ENCODE measurements around the gene SFTA2.
"Not testable (repeated sequence)": the region's sequence is repeated elsewhere in the genome, so short reads cannot be mapped to it uniquely, and the experiment has no call there.

SFTA2 gene

GRCh38 chr6:30942338-30943060 is 10.5 kb upstream of the SFTA2 start:
- no peak for DNase-seq

DNA sequence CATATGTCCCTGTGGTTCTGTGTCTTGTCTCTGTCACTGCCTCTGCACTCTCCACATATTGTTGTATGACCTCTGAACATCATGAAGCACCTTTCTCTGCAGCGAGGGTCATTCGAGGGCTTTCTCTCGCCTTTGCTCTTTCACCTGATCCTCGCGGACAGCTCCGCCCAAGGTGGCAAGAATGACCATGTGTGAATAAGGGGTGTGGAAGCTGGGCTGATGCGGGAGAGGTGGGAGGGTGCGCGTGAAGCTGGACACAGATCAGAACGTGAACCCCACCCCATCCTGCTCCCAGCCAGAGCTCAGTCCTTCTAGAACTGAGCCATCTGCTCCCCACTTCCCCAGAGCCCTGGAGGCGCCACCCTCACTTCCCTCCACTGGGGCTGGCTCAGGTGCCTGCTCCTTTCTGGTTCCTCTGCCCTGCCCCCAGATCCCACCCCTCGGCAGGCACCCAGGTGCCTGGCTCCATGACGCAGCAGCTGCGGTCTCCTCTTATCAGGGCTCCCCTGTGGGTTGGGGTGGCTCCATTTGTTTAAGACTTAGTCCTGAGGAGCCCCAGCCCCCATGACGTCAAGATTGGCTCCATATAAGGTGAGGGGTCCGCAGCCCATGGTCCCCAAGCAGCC is 8.5 kb upstream of the SFTA2 start, which contains the start of gene MUCL3:
TSS of gene MUCL3 (plus strand) at position 613 of the 626 bp plus-strand sequence. CDS start 27 bp downstream, outside the sequence.
- no peak for DNase-seq

DNA sequence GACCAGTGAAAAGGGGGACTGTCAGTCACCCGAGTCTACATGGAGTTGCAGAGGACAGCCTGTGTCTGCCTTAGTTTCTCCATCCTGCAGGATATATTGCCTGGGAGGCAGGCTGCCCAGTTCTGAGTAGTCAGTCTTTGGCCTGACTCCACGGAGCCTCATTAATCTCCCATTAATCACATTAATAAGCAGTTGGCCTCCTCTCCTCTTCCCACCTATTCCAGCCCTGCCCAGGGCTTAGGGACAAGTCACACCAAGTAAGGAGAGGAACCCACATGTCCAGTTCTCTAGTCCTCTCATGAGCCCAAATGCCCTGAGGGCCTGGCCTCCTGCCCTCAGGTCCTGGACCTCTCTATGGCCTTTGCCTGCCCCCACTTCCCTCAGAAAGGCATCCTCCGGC is 7.5 kb upstream of the SFTA2 start:
- no peak for DNase-seq

DNA sequence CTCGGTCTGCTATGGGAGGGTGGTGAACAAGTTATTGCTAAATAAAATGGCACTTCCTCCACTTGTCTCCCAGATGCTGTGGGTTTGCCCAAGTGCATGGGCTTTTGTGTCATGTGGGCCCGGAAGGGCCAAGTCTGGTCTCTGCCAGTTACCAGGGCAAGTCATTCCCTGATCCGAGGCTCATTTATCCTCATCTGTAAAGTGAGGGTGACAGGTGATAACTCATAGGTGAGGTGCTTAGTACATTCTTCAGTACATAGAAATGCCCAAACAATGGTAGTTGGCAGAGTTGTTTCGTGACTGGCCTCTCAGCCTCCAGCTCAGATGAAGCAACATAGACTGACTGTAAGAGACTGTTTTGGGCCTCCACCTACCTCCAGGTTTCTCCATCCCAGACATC is 6.8 kb upstream of the SFTA2 start:
- DNase-seq, result no peak

DNA sequence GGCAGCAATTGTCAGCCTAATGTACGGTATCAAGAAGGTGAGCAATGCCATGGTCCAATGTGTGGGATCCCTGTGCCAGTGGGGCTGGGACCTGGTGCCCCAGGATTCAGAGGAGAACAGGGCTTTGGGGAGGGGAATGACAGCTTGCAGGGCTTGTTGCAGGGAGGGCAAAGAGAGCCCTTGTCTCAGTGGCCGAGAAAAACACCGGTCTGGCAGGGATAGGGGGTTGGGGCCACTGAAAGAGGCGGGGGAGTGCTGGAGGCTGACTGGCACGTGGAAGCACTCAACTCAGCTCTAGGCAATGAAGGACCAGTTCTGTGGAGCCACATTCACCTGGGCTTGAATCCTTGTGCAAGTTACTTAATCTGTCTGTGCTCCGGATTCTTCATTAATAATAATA is 5.3 kb upstream of the SFTA2 start:
- no peak for DNase-seq

DNA sequence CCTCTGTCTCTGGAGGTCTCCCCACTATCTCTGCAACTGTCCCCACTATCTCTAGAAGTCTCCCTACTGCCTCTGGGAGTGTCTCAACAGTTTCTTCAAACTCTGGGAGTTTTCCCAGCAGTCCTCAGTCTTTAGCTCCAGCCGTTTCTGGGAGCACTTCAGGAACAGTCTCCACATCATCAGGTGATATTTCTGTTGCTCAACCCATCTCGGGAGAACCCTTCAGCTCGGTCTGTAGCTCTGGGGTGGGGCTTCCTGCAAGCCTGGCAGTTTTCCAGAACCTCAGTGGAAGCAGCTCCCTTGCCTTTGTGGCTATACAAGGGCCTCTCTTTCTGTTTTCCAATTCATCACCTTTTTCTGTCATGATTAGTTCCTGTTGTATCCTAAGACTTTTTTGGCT is 3.0 kb upstream of the SFTA2 start:
- no peak for DNase-seq

DNA sequence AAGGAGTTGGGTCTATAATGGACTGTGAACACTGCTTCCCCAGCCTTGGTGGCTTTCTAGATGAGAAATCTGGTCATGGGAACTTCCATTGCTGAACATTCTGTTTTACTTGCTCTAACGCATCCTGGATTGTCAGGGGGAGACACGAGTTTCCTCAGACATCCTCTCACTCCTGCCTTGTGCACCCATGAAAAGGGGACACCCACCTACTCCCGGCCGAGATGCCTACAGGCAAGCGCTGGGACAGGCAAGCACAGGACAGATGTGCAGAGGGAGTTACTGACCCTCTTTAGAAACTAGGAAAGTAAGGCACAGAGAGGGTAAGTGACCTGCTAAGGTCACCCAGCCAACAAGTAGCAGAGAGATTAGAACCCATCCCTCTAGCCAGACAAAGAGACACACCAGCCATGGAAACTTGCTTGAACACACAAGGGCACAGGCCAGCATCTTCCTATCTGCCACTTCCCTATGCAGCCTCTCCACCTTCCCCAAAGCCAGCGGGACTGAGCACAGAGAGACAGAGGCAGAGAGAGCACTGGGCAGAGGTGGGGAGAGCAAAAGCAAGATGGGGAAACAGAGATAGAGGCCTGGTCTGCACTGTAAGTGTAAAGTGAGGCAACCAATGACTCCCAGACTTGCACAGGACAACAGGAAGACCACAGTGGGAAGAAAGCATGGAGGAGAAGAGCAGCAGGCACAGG is 845 bp upstream of the SFTA2 start:
- DNase-seq, result no peak

- no peak for DNase-seq
These were observed 698 bp downstream of the SFTA2 start for GRCh38 chr6:30931272-30931671.

GRCh38 chr6:30930506-30930905 is 1.5 kb downstream of the SFTA2 start:
- no peak for DNase-seq

GRCh38 chr6:30928677-30929076 is 3.3 kb downstream of the SFTA2 start:
- DNase-seq, result no peak

GRCh38 chr6:30927080-30927479 is 4.9 kb downstream of the SFTA2 start:
- not testable (repeated sequence) for DNase-seq

DNA sequence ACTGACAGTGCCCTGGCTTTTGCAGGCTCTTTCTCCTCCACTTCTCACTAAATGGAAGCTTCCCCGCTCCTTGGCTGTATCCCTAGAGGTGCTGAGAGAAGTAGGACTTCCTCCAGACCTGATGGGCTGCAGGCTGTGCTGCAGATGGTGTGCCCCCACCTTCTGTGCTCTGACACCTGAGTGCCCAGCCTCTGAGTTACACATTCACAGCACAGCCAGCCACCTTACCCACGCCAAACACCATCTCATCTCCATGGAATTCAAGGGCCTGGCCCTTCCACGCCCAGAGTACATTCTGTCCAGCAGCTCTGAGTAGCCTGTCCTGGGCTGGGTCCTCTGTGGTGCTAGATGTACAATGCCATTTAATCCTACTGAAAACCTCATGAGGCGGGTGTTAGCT is 5.3 kb downstream of the SFTA2 start:
- no peak for DNase-seq

- DNase-seq, result not testable (repeated sequence)
These were observed 7.8 kb downstream of the SFTA2 start for GRCh38 chr6:30924040-30924627.

DNA sequence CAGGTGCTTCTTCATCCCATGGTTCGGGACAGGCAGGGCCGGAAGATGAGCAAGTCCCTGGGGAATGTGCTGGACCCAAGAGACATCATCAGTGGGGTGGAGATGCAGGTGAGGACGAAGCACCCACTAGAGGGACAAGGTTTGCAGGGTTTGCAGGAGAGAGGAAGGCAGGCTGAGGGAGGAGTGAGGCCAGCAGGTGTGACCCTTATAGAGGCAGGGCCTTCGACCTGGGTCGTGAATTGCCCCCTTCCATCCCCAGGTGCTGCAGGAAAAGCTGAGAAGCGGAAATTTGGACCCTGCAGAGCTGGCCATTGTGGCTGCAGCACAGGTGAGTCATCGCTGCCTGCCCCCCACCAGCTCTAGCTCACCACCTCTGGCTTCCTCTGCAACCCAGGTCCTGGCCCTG is 9.5 kb downstream of the SFTA2 start:
- DNase-seq, result no peak

DNA sequence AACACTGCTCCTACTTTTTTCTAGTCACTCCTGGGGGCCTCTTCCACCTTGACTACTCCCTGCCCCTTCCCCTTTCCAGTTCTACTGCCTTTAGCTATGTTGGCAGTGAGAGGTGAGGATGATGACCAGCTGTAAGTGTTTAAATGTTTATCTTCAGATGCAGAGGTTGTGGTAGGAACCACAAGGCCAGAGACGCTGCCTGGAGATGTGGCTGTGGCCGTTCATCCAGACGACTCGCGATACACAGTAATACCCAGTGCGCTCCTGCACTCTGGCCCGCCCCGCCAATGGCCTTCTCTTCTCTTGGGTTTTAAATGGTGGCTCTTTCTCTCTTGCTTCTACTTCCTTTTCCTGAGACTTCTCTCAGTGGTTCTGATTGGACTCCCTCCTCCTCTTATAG is 13.3 kb downstream of the SFTA2 start:
- no peak for DNase-seq

DNA sequence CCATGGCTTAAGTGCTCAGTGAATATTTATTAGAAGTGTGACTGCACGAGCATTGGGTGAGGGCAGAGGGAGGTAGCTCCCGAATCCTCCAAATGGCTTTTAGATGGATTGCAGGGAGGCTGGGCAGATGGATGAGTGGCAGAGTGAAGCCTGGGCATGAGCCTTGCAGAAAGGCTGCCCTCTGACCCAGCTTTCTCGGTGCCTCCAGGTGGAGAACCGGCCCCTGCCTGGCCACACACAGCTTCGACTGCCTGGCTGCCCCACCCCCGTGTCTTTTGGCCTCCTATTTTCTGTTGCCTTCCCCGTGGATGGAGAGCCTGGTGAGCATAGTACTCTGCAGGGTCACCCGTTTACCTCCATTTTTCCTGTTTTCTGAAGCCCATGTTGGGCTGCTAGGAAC is 14.5 kb downstream of the SFTA2 start:
- DNase-seq, result no peak

DNA sequence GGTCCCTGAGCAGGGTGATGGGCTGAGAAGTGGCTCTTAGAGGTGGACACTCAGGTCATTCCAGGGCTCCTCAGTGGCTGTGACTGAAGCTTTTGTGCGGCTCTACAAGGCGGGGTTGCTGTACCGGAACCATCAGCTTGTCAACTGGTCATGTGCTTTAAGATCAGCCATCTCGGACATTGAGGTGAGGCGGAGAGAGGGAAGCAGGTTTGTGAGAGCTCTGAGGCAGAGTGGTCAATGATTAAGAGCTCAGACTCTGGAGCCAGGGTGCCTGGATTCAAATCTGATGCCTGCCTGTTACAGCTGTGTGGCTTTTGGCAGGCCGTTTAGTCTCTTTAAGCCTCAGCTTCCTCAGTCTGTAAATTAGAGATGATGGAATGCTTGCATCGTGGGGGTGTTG is 14.9 kb downstream of the SFTA2 start:
- no peak for DNase-seq

DNA sequence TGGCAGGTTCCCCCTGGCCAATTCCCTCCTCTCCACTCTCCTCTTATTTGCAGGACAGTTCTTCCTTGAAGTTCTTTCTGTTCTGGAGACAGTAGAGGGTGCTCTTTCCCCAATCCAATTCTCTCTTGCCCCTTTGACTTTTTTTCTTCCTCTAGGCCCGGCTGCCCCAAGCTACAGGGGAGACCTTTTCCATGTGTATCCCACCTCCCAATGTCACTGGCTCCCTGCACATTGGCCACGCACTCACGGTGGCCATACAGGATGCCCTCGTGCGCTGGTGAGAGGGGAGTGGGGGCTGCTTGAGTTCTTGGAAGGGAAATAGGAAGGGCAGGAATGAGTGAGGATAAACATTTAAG is 16.4 kb downstream of the SFTA2 start:
- peak in 1 of 2 experiments; percentile 11 for DNase-seq

GRCh38 chr6:30914854-30915590 is 16.9 kb downstream of the SFTA2 start:
- no peak for DNase-seq

- peak; percentile 69 to 86 for DNase-seq
These were observed 17.7 kb downstream of the SFTA2 start, which contains the start of gene VARS2 for GRCh38 chr6:30914076-30914853. VARS2 (plus strand) TSS chr6:30914238; CDS start chr6:30914837, 599 bp downstream.

DNA sequence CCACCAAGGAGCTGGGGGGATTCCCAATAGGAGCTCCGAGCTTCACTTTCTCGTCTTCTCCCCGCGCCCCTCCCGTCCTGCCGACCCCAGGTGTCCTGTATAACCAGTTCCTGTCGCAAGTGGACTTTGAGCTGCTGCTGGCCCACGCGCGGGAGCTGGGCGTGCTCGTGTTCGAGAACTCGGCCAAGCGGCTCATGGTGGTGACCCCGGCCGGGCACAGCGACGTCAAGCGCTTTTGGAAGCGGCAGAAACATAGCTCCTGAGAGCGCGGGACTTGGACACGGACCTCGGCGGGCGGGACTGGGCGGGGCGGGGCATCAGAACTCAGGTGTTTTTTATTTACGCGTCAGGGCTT is 18.3 kb downstream of the SFTA2 start:
- no peak for DNase-seq

Measured in NCI-H1930 (cell line).